HCT116 (cell line): ENCODE results near the gene ZNF544. TPM values are rescaled to one million over a fixed set of nuclear protein-coding genes. Genes with fewer than 3 reads are reported as not detected.

ENCODE experiments used
- ATAC-seq: fragments of 200-7000 bp; cut with Tn5 transposase; 2 replicates; pipeline ENCODE4 v1.9.1; 2020; ENCODE audit warnings: mild to moderate bottlenecking, moderate library complexity
- BruUV-seq: library from RNA; stranded (reverse); fragments of 400-500 nt; replicated peaks from 2 replicates; lab custom pipeline; 2021; lab: Mats Ljungman, UMichigan
- CTCF ChIA-PET: fragments of 300-600 bp; sonication (Branson Sonifier 250); formaldehyde crosslinking; loops from one replicate; lab custom pipeline; 2021; ENCODE audit warnings: antibody characterized with exemption; lab: Charles Lee
- POLR2A ChIA-PET: fragments of 300-600, 350-600 bp; sonication (Branson Sonifier 250); formaldehyde crosslinking; loops from one replicate; lab custom pipeline; 2021; ENCODE audit warnings: antibody characterized with exemption; lab: Charles Lee
- RAD21 ChIA-PET, 2 experiments: fragments of 300-600 bp; sonication (Branson Sonifier 250); formaldehyde crosslinking; loops; one replicate each; lab custom pipeline; 2023; ENCODE audit warnings: low total read pairs in 2 of 2; ENCODE audit not compliant: uncharacterized antibody in 2 of 2, unreplicated experiment in 2 of 2, low non-redundant PET in 1 of 2; lab: Charles Lee
- DNase-seq: peaks from one replicate; pipeline ENCODE4 v3.0.0-alpha.2; 2010; ENCODE audit warnings: low read depth, low spot score
- H2AFZ ChIP-seq: fragments of 200-600 bp; shearing (Covaris generic), sonication (generic); 2 replicates; pipeline ENCODE4 v1.6.1; 2017; ENCODE audit warnings: low read depth, mixed run types, mixed read lengths, antibody characterized with exemption, low read length; ENCODE audit not compliant: poor library complexity, severe bottlenecking
- H3K27ac ChIP-seq: 2 replicates; pipeline ENCODE4 v1.5.1; 2012; ENCODE audit warnings: low read depth, low read length
- H3K27me3 ChIP-seq: fragments of 200-600 bp; sonication (generic); 2 replicates; pipeline ENCODE4 v1.6.1; 2016; ENCODE audit warnings: mixed run types, low read length, mixed read lengths; ENCODE audit not compliant: insufficient read depth
- H3K36me3 ChIP-seq, 2 experiments: fragments of 200-500 bp in 1 of 2; fragments of 200-600 bp in 1 of 2; sonication (Bioruptor generic) in 1 of 2; sonication (generic) in 1 of 2; 2 replicates each; pipeline versions ENCODE4 v1.5.1 to v1.6.1; 2014 to 2016; ENCODE audit warnings: low read length in 2 of 2, inconsistent platforms in 1 of 2, mixed read lengths in 1 of 2, mixed run types in 1 of 2; ENCODE audit not compliant: insufficient read depth in 2 of 2, control insufficient read depth in 1 of 2
- H3K4me1 ChIP-seq, 2 experiments: fragments of 200-600 bp in 1 of 2; sonication (generic) in 1 of 2; 2 replicates each; pipeline versions ENCODE4 v1.5.1 to v1.6.1; 2012 to 2017; ENCODE audit warnings: low read length in 2 of 2, inconsistent platforms in 1 of 2, mild to moderate bottlenecking in 1 of 2, mixed read lengths in 1 of 2, mixed run types in 1 of 2, moderate library complexity in 1 of 2; ENCODE audit not compliant: insufficient read depth in 2 of 2, control insufficient read depth in 1 of 2
- H3K4me2 ChIP-seq: fragments of 200-600 bp; sonication (generic); 2 replicates; pipeline ENCODE4 v1.6.1; 2017; ENCODE audit warnings: mixed run types, low read length, mixed read lengths
- H3K4me3 ChIP-seq, 2 experiments: fragments of 200-600 bp in 1 of 2; sonication (generic) in 1 of 2; replicated peaks in 1 of 2; 2 replicates each; pipeline ENCODE4 v1.5.1; 2011 to 2016; ENCODE audit warnings: low read length in 2 of 2, control low read depth in 1 of 2, low read depth in 1 of 2, mild to moderate bottlenecking in 1 of 2, mixed read lengths in 1 of 2, mixed run types in 1 of 2
- H3K79me2 ChIP-seq: fragments of 200-600 bp; sonication (generic); 2 replicates; pipeline ENCODE4 v1.6.1; 2017; ENCODE audit warnings: mild to moderate bottlenecking, mixed run types, low read length, moderate library complexity, mixed read lengths; ENCODE audit not compliant: insufficient read depth
- H3K9ac ChIP-seq: fragments of 200-600 bp; sonication (generic); 2 replicates; pipeline ENCODE4 v1.6.1; 2016; ENCODE audit warnings: low read length, mixed read lengths
- H3K9me2 ChIP-seq: fragments of 200-600 bp; sonication (generic), shearing (Covaris generic); 2 replicates; pipeline ENCODE4 v1.6.1; 2017; ENCODE audit warnings: mixed run types, mild to moderate bottlenecking, moderate library complexity; ENCODE audit not compliant: insufficient read depth
- H3K9me3 ChIP-seq, 2 experiments: fragments of 200-500 bp in 1 of 2; fragments of 200-600 bp in 1 of 2; sonication (Bioruptor generic) in 1 of 2; sonication (generic) in 1 of 2; 2 replicates each; pipeline ENCODE4 v1.6.1; 2014 to 2017; ENCODE audit warnings: low read length in 2 of 2, mixed read lengths in 2 of 2, inconsistent platforms in 1 of 2, low read depth in 1 of 2, mild to moderate bottlenecking in 1 of 2, mixed run types in 1 of 2, moderate library complexity in 1 of 2; ENCODE audit not compliant: control insufficient read depth in 1 of 2, insufficient read depth in 1 of 2
- H4K20me1 ChIP-seq: fragments of 200-600 bp; sonication (generic), shearing (Covaris generic); 2 replicates; pipeline ENCODE4 v1.6.1; 2017; ENCODE audit warnings: mixed run types, mild to moderate bottlenecking, moderate library complexity; ENCODE audit not compliant: insufficient read depth
- CBX3 ChIP-seq: IDR thresholded peaks from 2 replicates; pipeline ENCODE4 v1.6.1; 2012; ENCODE audit warnings: low read depth
- CTCF ChIP-seq, 3 experiments: fragments of 200-600 bp in 1 of 3; sonication (generic) in 1 of 3; IDR thresholded peaks in 2 of 3; conservative IDR thresholded peaks in 1 of 3; 2 replicates each; pipeline ENCODE4 v1.5.1; 2012 to 2017; ENCODE audit warnings: low read depth in 2 of 3, low read length in 2 of 3, antibody characterized with exemption in 1 of 3, borderline replicate concordance in 1 of 3, control low read depth in 1 of 3, mild to moderate bottlenecking in 1 of 3, mixed read lengths in 1 of 3, mixed run types in 1 of 3, moderate library complexity in 1 of 3; ENCODE audit not compliant: insufficient read depth in 1 of 3
- EGR1 ChIP-seq: IDR thresholded peaks from 2 replicates; pipeline ENCODE4 v1.6.1; 2012; ENCODE audit warnings: low read depth
- ELF1 ChIP-seq: IDR thresholded peaks from 2 replicates; pipeline ENCODE4 v1.6.1; 2012; ENCODE audit warnings: low read depth, borderline replicate concordance
- EZH2 ChIP-seq: fragments of 200-600 bp; sonication (generic); IDR thresholded peaks from 2 replicates; pipeline ENCODE4 v1.6.1; 2017; ENCODE audit warnings: antibody characterized with exemption, mixed run types
- EZH2phosphoT487 ChIP-seq: fragments of 200-600 bp; IDR thresholded peaks from 2 replicates; pipeline ENCODE4 v1.6.1; 2018; ENCODE audit warnings: antibody characterized with exemption, borderline replicate concordance
- FOSL1 ChIP-seq: IDR thresholded peaks from 2 replicates; pipeline ENCODE4 v1.6.1; 2012; ENCODE audit warnings: low read depth
- JUND ChIP-seq: IDR thresholded peaks from 2 replicates; pipeline ENCODE4 v1.6.1; 2012
- POLR2AphosphoS5 ChIP-seq: IDR thresholded peaks from 2 replicates; pipeline ENCODE4 v1.6.1; 2011; ENCODE audit warnings: mild to moderate bottlenecking, low read depth, low read length, moderate library complexity
- REST ChIP-seq: IDR thresholded peaks from 2 replicates; pipeline ENCODE4 v1.6.1; 2012; ENCODE audit warnings: low read depth
- SIN3A ChIP-seq: IDR thresholded peaks from 2 replicates; pipeline ENCODE4 v1.6.1; 2012; ENCODE audit warnings: low read depth
- SP1 ChIP-seq: IDR thresholded peaks from 2 replicates; pipeline ENCODE4 v1.6.1; 2012; ENCODE audit warnings: low read depth
- ZNF274 ChIP-seq: fragments of 200-500 bp; sonication (Bioruptor generic); IDR thresholded peaks from 2 replicates; pipeline ENCODE4 v1.6.1; 2014; ENCODE audit warnings: mild to moderate bottlenecking, low read depth, low read length, inconsistent platforms
- intact Hi-C: fragments of 100-400 bp; cut with micrococcal nuclease; formaldehyde crosslinking; loops from 2 replicates; pipeline ENCODE4 v1.10.0; 2022
- total RNA-seq: library from RNA; stranded (reverse); gene quantifications from one replicate; pipeline ENCODE4 v1.2.1, GENCODE V29; 2021; ENCODE audit not compliant: unreplicated experiment
- TF ChIP-seq, protein P1 (sequence below): IDR thresholded peaks from 2 replicates; pipeline ENCODE4 v1.6.1; 2011; ENCODE audit warnings: mild to moderate bottlenecking, low read length, moderate library complexity; ENCODE audit not compliant: insufficient replicate concordance; ENCODE audit errors: extremely low read depth

The ZNF544 gene
- total RNA-seq, 1 experiment from 2014 or later: 46.3 TPM

- Histone ChIP-seq H3K36me3 (peaks cover 0 to 27% of the 10 kb centered on the region in 2 experiments; a peak in 2 of 4 replicates), H3K27me3 (no peaks in the 10 kb centered on the region), H3K9me3 (peaks cover 30 to 53% of the 10 kb centered on the region in 2 experiments; a peak in 3 of 4 replicates), H2AFZ (no peak overlapping the region), H4K20me1 (no peaks in the 10 kb centered on the region), H3K4me2 (no peak overlapping the region), H3K9ac (no peak overlapping the region), H3K9me2 (no peaks in the 10 kb centered on the region), H3K79me2 (no peaks in the 10 kb centered on the region), H3K4me1 (no peaks in the 10 kb centered on the region), H3K27ac (no peak overlapping the region), H3K4me3 (no peak overlapping the region)
- no peak for TF ChIP-seq ZNF274
- no peak for TF ChIP-seq EGR1
- no peak for TF ChIP-seq CTCF (IDR thresholded peaks at IDR 0.05 in 2 of 3, conservative IDR thresholded peaks at IDR 0.05 in 1 of 3; ENCODE audit: borderline replicate concordance in 1 of 3, insufficient read depth in 1 of 3, low read depth in 2 of 3, low read length in 2 of 3)
- no peak for TF ChIP-seq SP1
- TF ChIP-seq SIN3A: no peak
- no peak for TF ChIP-seq JUND
- no peak for TF ChIP-seq POLR2AphosphoS5
- no peak for TF ChIP-seq EZH2
- no peak for TF ChIP-seq ELF1
- TF ChIP-seq, protein P1, sequence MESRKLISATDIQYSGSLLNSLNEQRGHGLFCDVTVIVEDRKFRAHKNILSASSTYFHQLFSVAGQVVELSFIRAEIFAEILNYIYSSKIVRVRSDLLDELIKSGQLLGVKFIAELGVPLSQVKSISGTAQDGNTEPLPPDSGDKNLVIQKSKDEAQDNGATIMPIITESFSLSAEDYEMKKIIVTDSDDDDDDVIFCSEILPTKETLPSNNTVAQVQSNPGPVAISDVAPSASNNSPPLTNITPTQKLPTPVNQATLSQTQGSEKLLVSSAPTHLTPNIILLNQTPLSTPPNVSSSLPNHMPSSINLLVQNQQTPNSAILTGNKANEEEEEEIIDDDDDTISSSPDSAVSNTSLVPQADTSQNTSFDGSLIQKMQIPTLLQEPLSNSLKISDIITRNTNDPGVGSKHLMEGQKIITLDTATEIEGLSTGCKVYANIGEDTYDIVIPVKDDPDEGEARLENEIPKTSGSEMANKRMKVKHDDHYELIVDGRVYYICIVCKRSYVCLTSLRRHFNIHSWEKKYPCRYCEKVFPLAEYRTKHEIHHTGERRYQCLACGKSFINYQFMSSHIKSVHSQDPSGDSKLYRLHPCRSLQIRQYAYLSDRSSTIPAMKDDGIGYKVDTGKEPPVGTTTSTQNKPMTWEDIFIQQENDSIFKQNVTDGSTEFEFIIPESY: no peak
- TF ChIP-seq REST: no peak
- TF ChIP-seq EZH2phosphoT487: no peak
- TF ChIP-seq FOSL1: no peak
- TF ChIP-seq CBX3: no peak
- ChIA-PET RAD21 (no interaction called here), POLR2A (no interaction called here), CTCF (no interaction called here)
- intact Hi-C loops: no loop called here
- DNase-seq: no peak
- BruUV-seq: no TSS peak
- no peak for ATAC-seq
Observed at GRCh38 chr19:58209577-58209976, 19.1 kb upstream of the ZNF544 start.
